Omental fat pad (tissue), 4 donors: ENCODE measurements around the gene AKT2. TPM values are rescaled to one million over a fixed set of nuclear protein-coding genes. Genes with fewer than 3 reads are reported as not detected.

Experiments
- ATAC-seq: fragments of 150-250 bp; one replicate; pipeline ENCODE4 v1.9.1; 2016; ENCODE audit warnings: mild to moderate bottlenecking, moderate library complexity; ENCODE audit not compliant: low FRiP score
- DNase-seq: peaks from one replicate; pipeline ENCODE4 v3.0.0-alpha.2; 2019; ENCODE audit warnings: low spot score
- total RNA-seq, 4 donors: library from RNA; depleted of rRNA; stranded (reverse); fragments of >200 nt; gene quantifications; one replicate each; pipeline ENCODE4 v1.1.0, GENCODE V29; 2016
- TF ChIP-seq, protein P1 (sequence below), 3 donors: fragments of 450-650 bp; IDR thresholded peaks; one replicate each; pipeline ENCODE4 v1.5.1; 2016 to 2017; ENCODE audit warnings: antibody characterized with exemption in 3 of 3, mild to moderate bottlenecking in 3 of 3, moderate library complexity in 2 of 3

The AKT2 gene
- total RNA-seq, 4 donors from 2014 or later = 84.7 to 151 (median 99.1) TPM

DNA sequence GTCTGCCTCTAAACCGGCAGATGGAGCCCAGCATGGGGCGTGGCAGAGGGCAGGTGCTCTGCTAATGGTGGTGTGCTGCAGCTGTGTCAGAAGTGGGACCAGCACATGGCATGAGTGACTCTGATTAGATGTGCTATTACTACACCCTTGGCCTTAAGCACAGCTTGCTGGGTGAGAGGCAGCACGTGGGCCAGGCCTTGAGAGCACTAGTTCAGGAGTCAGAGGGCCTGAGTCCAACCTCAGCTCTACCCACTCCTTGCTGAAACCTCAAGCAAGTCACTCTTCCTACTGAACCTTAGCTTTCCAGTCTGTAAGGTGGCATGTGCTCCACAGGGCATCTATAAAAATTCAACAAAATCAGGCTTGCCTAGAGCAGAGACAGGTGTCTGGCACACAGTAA, 22.7 kb downstream of the AKT2 start:
- TF ChIP-seq, protein P1, sequence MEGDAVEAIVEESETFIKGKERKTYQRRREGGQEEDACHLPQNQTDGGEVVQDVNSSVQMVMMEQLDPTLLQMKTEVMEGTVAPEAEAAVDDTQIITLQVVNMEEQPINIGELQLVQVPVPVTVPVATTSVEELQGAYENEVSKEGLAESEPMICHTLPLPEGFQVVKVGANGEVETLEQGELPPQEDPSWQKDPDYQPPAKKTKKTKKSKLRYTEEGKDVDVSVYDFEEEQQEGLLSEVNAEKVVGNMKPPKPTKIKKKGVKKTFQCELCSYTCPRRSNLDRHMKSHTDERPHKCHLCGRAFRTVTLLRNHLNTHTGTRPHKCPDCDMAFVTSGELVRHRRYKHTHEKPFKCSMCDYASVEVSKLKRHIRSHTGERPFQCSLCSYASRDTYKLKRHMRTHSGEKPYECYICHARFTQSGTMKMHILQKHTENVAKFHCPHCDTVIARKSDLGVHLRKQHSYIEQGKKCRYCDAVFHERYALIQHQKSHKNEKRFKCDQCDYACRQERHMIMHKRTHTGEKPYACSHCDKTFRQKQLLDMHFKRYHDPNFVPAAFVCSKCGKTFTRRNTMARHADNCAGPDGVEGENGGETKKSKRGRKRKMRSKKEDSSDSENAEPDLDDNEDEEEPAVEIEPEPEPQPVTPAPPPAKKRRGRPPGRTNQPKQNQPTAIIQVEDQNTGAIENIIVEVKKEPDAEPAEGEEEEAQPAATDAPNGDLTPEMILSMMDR (IDR thresholded peaks at IDR 0.05) = no peak
- no peak for DNase-seq
- no peak for ATAC-seq

DNA sequence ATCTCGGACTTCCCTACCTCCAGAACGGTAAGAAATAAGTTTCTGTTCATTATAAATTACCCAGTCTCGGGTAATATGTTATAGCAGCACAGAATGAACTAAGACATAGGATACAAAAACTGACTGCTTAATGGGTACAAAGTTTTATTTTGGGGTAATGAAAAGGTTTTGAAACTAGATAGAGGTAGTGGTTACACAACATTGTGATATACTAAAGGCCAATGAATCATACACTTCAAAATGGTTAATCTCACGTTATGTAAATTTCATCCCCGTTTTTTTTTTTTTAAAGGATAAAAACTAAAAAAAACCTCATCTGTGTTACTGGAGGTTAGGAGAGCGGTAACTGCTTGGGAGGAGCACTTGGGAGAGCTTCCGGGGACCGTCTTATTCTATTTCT, 23.5 kb downstream of the AKT2 start:
- no peak for DNase-seq
- no peak for ATAC-seq
- TF ChIP-seq, protein P1 (IDR thresholded peaks at IDR 0.05) = no peak

- TF ChIP-seq, protein P1 (IDR thresholded peaks at IDR 0.05) = no peak
- DNase-seq = no peak
- ATAC-seq = no peak
Observed at GRCh38 chr19:40257096-40257517, 28.0 kb downstream of the AKT2 start.

DNA sequence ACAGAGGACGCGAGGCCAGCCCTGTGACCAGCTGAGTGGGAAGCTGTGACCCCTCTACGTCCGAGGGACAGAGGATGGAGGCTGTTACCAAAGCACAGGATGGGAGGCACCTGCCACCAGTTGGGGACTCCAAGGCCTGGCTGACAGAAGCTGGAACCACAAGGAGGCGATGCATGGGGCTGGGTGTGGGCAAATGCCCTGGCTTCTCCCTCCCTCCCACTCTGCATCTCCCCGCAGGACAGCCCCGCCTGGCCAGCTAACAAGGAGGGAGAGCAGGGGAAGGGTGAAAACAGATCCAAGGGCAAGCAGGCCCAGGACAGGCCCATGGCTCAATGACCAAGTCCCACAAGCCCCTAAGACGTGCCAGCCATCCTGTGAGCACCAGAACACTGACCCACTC, 28.6 kb downstream of the AKT2 start:
- DNase-seq = no peak
- TF ChIP-seq, protein P1 (IDR thresholded peaks at IDR 0.05) = no peak
- ATAC-seq = no peak

- TF ChIP-seq, protein P1 (IDR thresholded peaks at IDR 0.05) = no peak
- DNase-seq (no peak), ATAC-seq (no peak)
Observed at GRCh38 chr19:40255619-40256166, 29.5 kb downstream of the AKT2 start.

DNA sequence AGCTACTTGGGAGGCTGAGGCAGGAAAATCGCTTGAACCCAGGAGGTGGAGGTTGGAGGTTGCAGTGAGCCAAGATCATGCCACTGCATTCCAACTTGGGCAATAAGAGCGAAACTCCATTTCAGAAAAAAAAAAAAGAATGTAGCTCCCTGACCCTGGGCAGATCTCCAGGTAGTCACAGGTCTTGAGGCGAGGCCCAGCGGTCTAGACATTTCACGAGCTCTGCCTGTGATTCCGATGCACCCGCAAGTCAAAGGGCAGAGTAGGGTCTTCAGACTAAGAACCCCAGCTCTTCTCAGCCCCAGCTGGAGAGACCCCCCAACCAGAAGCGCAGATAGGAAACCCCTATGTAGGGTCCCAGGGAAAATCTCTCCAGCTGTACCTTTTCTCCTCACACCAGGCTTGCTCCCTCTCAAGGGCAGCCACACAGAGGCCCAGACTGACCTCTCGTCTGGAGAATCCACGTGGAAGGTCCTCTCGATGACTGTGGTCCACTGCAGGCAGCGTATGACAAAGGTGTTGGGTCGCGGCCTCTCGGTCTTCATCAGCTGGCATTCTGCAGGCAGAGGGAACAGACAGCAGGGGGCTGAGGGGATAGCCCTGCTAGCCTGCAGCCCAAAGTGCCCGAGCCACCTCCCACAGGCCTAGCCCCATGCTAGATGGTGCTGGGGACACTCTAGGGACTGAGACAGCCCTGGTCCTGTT, 30.3 kb downstream of the AKT2 start:
- DNase-seq = no peak
- ATAC-seq = no peak
- TF ChIP-seq, protein P1 (IDR thresholded peaks at IDR 0.05) = no peak

- DNase-seq = no peak
- TF ChIP-seq, protein P1 (IDR thresholded peaks at IDR 0.05) = no peak
- ATAC-seq = no peak
Observed at GRCh38 chr19:40253611-40254092, 31.5 kb downstream of the AKT2 start.
